ENCODE data around the gene NDEL1. TPM values are rescaled to one million over a fixed set of nuclear protein-coding genes. Genes with fewer than 3 reads are reported as not detected.

Gene NDEL1
- total RNA-seq, 1 experiment from 2014 or later: 40.5 TPM

GRCh38 chr17:8455665-8456209 lies 20.1 kb downstream of the NDEL1 start:
- CTCF ChIA-PET: no interaction called here
- BruUV-seq (replicated peaks): no TSS peak
- Mint-ChIP-seq H3K4me3 (ENCODE audit: low read depth, unreplicated experiment) (no peak overlapping the region), H3K36me3 (ENCODE audit: insufficient read depth, unreplicated experiment) (peaks cover 28% of the 10 kb centered on the region), H3K27ac (ENCODE audit: unreplicated experiment) (no peak overlapping the region), H3K4me1 (ENCODE audit: low read depth, unreplicated experiment) (no peaks in the 10 kb centered on the region), H3K9me3 (ENCODE audit: low read depth, unreplicated experiment) (no peaks in the 10 kb centered on the region), H3K27me3 (ENCODE audit: unreplicated experiment) (no peaks in the 10 kb centered on the region)
- no peak for TF ChIP-seq CTCF (IDR thresholded peaks at IDR 0.05; ENCODE audit: unreplicated experiment)
- DNase-seq: no peak
- intact Hi-C loops (cut with micrococcal nuclease; ENCODE audit: unreplicated experiment): no loop called here

GRCh38 chr17:8458128-8458527 lies 22.4 kb downstream of the NDEL1 start:
- no peaks in the 10 kb centered on the region for H3K4me1 Mint-ChIP-seq (ENCODE audit: low read depth, unreplicated experiment)
- H3K27me3 Mint-ChIP-seq (ENCODE audit: unreplicated experiment): no peaks in the 10 kb centered on the region
- TF ChIP-seq CTCF (IDR thresholded peaks at IDR 0.05; ENCODE audit: unreplicated experiment): no peak
- H3K36me3 Mint-ChIP-seq (ENCODE audit: insufficient read depth, unreplicated experiment): peaks cover 28% of the 10 kb centered on the region
- no peak overlapping the region for H3K4me3 Mint-ChIP-seq (ENCODE audit: low read depth, unreplicated experiment)
- CTCF ChIA-PET: no interaction called here
- no TSS peak for BruUV-seq (replicated peaks)
- H3K27ac Mint-ChIP-seq (ENCODE audit: unreplicated experiment): no peak overlapping the region
- no peaks in the 10 kb centered on the region for H3K9me3 Mint-ChIP-seq (ENCODE audit: low read depth, unreplicated experiment)
- intact Hi-C loops (cut with micrococcal nuclease; ENCODE audit: unreplicated experiment): no loop called here
- no peak for DNase-seq

GRCh38 chr17:8459107-8459506 lies 23.4 kb downstream of the NDEL1 start:
- Mint-ChIP-seq H3K27ac (ENCODE audit: unreplicated experiment) (no peak overlapping the region), H3K36me3 (ENCODE audit: insufficient read depth, unreplicated experiment) (peaks cover 31% of the 10 kb centered on the region), H3K27me3 (ENCODE audit: unreplicated experiment) (no peaks in the 10 kb centered on the region), H3K4me3 (ENCODE audit: low read depth, unreplicated experiment) (no peak overlapping the region), H3K4me1 (ENCODE audit: low read depth, unreplicated experiment) (no peaks in the 10 kb centered on the region), H3K9me3 (ENCODE audit: low read depth, unreplicated experiment) (no peaks in the 10 kb centered on the region)
- intact Hi-C loops (cut with micrococcal nuclease; ENCODE audit: unreplicated experiment): no loop called here
- CTCF ChIA-PET: no interaction called here
- TF ChIP-seq CTCF (IDR thresholded peaks at IDR 0.05; ENCODE audit: unreplicated experiment): no peak
- no peak for DNase-seq
- no TSS peak for BruUV-seq (replicated peaks)

GRCh38 chr17:8459831-8460230 lies 24.1 kb downstream of the NDEL1 start:
- Mint-ChIP-seq H3K4me3 (ENCODE audit: low read depth, unreplicated experiment) (no peak overlapping the region), H3K27me3 (ENCODE audit: unreplicated experiment) (no peaks in the 10 kb centered on the region), H3K36me3 (ENCODE audit: insufficient read depth, unreplicated experiment) (peaks cover 34% of the 10 kb centered on the region), H3K27ac (ENCODE audit: unreplicated experiment) (no peak overlapping the region), H3K9me3 (ENCODE audit: low read depth, unreplicated experiment) (no peaks in the 10 kb centered on the region), H3K4me1 (ENCODE audit: low read depth, unreplicated experiment) (no peaks in the 10 kb centered on the region)
- no peak for TF ChIP-seq CTCF (IDR thresholded peaks at IDR 0.05; ENCODE audit: unreplicated experiment)
- no TSS peak for BruUV-seq (replicated peaks)
- CTCF ChIA-PET: no interaction called here
- intact Hi-C loops (cut with micrococcal nuclease; ENCODE audit: unreplicated experiment): no loop called here
- DNase-seq: no peak
